Measurements from ENCODE around the gene ZGPAT. TPM values are rescaled to one million over a fixed set of nuclear protein-coding genes. Genes with fewer than 3 reads are reported as not detected.

ZGPAT gene
- total RNA-seq, 6 donors from 2014 or later, result 24.8 to 70.2 (median 36.8) TPM

- peaks cover 0 to 8% (median 0%) of the 10 kb centered on the region in 4 donors for H3K36me3 ChIP-seq
- WGBS, 2 donors, result 34% methylated on average over 31 of the region's 45 CpGs; no CpG with 5 or more reads in 1 of the 2 donors
- DNase-seq (peak; percentile 80 to 91), ATAC-seq (ENCODE audit: low FRiP score in 2 of 2) (peak; percentile 74 to 80)
- peaks cover 46 to 59% (median 48%) of the 10 kb centered on the region in 4 donors for H3K4me1 ChIP-seq
- H3K4me3 ChIP-seq, result peak overlapping the region in 1 of 4 donors; percentile 21
- TF ChIP-seq POLR2A (IDR thresholded peaks at IDR 0.05), result peak in 1 of 4 donors; percentile 50
- peak; percentile 88 to 92 for TF ChIP-seq POLR2AphosphoS5 (IDR thresholded peaks at IDR 0.05)
- peak; percentile 92 to 97 (median 95) for TF ChIP-seq EP300 (IDR thresholded peaks at IDR 0.05)
- TF ChIP-seq CTCF (IDR thresholded peaks at IDR 0.05), result peak in 2 of 6 experiments; percentile 4 to 29
- H3K27me3 ChIP-seq, result no peaks in the 10 kb centered on the region
- peak overlapping the region; percentile 90 to 96 (median 91) for H3K27ac ChIP-seq
- H3K9me3 ChIP-seq, result no peaks in the 10 kb centered on the region
Measured at GRCh38 chr20:63686492-63687321, 21.1 kb upstream of the ZGPAT start.

- H3K9me3 ChIP-seq, result no peaks in the 10 kb centered on the region
- DNase-seq, result peak in 1 of 2 donors; percentile 86
- H3K4me1 ChIP-seq, result peaks cover 49 to 57% (median 53%) of the 10 kb centered on the region in 4 donors
- peak overlapping the region in 1 of 4 donors; percentile 21 for H3K4me3 ChIP-seq
- H3K27me3 ChIP-seq, result no peaks in the 10 kb centered on the region
- TF ChIP-seq POLR2AphosphoS5 (IDR thresholded peaks at IDR 0.05) (no peak), CTCF (IDR thresholded peaks at IDR 0.05) (no peak), POLR2A (IDR thresholded peaks at IDR 0.05) (no peak), EP300 (IDR thresholded peaks at IDR 0.05) (no peak)
- peaks cover 0 to 9% (median 0%) of the 10 kb centered on the region in 4 donors for H3K36me3 ChIP-seq
- ATAC-seq (ENCODE audit: low FRiP score in 2 of 2), result no peak
- WGBS, 2 donors, result 92% methylated on average over 26 of the region's 29 CpGs; no CpG with 5 or more reads in 1 of the 2 donors
- peak overlapping the region; percentile 90 to 96 (median 91) for H3K27ac ChIP-seq
Measured at GRCh38 chr20:63687419-63688178, 20.2 kb upstream of the ZGPAT start.

- DNase-seq (peak in 1 of 2 donors; percentile 78), ATAC-seq (ENCODE audit: low FRiP score in 2 of 2) (no peak)
- Histone ChIP-seq H3K36me3 (peaks cover 0 to 9% (median 0%) of the 10 kb centered on the region in 4 donors), H3K4me1 (peaks cover 51 to 63% (median 56%) of the 10 kb centered on the region in 4 donors), H3K4me3 (no peak overlapping the region), H3K9me3 (no peaks in the 10 kb centered on the region), H3K27ac (peak overlapping the region; percentile 90 to 96 (median 91)), H3K27me3 (no peaks in the 10 kb centered on the region)
- no peak for TF ChIP-seq CTCF (IDR thresholded peaks at IDR 0.05)
- TF ChIP-seq EP300 (IDR thresholded peaks at IDR 0.05), result peak in 2 of 4 donors; percentile 14 to 34
- WGBS, 2 donors, result 69 to 73% methylated on average over 13 to 29 of the region's 31 CpGs
Measured at GRCh38 chr20:63688228-63689045, 19.4 kb upstream of the ZGPAT start.

All from upper lobe of left lung (tissue), 6 donors.